Uterus (tissue), 2 donors: ENCODE measurements around the gene FKRP.
A peak's percentile ranks its signal among the peaks of the same experiment; 100 is the strongest.

ENCODE experiments used
- CTCF ChIP-seq, 4 experiments: fragments of 200-600 bp in 2 of 4; fragments of 450-650 bp in 2 of 4; sonication (generic) in 2 of 4; IDR thresholded peaks; one replicate each; pipeline ENCODE4 v1.5.1; 2016 to 2019; ENCODE audit warnings: antibody characterized with exemption in 4 of 4, mild to moderate bottlenecking in 2 of 4, moderate library complexity in 1 of 4
- POLR2A ChIP-seq, 2 donors: fragments of 450-650 bp; IDR thresholded peaks; one replicate each; pipeline ENCODE4 v1.6.1; 2016; ENCODE audit warnings: antibody characterized with exemption in 2 of 2, mild to moderate bottlenecking in 1 of 2, moderate library complexity in 1 of 2

DNA sequence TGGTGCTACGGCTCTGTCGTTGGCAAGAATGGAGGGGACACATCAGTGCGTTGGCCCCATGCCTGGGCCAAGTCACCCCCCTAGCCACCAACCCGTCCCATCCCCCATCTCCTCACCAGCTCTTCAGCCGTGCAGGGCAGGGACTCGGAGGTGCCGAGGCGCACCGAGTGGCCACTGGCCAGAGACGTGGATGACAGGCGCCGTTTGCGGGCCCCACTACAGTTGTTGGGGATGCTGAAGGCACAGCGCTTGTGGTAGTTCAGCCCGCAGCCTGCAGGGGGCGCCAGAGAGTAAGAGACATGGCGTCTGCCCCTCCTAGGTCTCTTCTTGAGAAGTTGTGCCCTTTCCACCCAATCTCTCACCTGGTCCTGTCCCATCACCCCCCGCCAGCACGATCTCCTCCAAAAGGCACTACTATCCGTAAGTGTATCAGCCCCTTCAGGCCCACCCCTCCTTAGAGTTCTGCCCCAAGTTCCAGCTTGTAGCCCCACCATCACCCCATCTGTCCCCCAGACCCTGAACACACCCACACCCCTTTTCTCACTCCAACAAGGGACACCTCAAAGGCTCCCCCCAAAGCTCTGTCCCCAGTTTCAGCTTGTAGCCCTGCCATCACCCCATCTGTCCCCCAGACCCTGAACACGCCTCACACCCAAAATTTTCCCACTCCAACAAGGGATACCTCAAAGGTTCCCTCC is 41.3 kb upstream of the FKRP start:
- TF ChIP-seq POLR2A (IDR thresholded peaks at IDR 0.05) (no peak), CTCF (IDR thresholded peaks at IDR 0.05) (peak; percentile 84 to 98 (median 88))
